KMS-11 (cell line): ENCODE data around the gene PSMD4.
A peak's percentile ranks its signal among the peaks of the same experiment; 100 is the strongest.

ENCODE experiments used
- H2AFZ ChIP-seq: fragments of 200-600 bp; sonication (generic); 2 replicates; pipeline ENCODE4 v1.6.1; 2016; ENCODE audit warnings: antibody characterized with exemption, mixed run types, low read depth
- H3K27ac ChIP-seq: fragments of 200-600 bp; sonication (generic); 2 replicates; pipeline ENCODE4 v1.6.1; 2016; ENCODE audit warnings: mild to moderate bottlenecking, mixed run types
- H3K27me3 ChIP-seq: fragments of 200-600 bp; sonication (generic); 2 replicates; pipeline ENCODE4 v1.6.1; 2017; ENCODE audit warnings: mild to moderate bottlenecking, low read depth, mixed run types, moderate library complexity; ENCODE audit not compliant: insufficient read depth
- H3K36me3 ChIP-seq: fragments of 200-600 bp; sonication (generic); 2 replicates; pipeline ENCODE4 v1.6.1; 2017; ENCODE audit warnings: mild to moderate bottlenecking, mixed run types; ENCODE audit not compliant: insufficient read depth
- H3K4me1 ChIP-seq: fragments of 200-600 bp; sonication (generic); 2 replicates; pipeline ENCODE4 v1.6.1; 2016; ENCODE audit warnings: mild to moderate bottlenecking, low read depth, mixed run types; ENCODE audit not compliant: poor library complexity, severe bottlenecking
- H3K4me2 ChIP-seq: fragments of 200-600 bp; sonication (generic); 2 replicates; pipeline ENCODE4 v1.7.0; 2016; ENCODE audit warnings: mild to moderate bottlenecking, mixed run types
- H3K4me3 ChIP-seq: fragments of 200-600 bp; sonication (generic); IDR thresholded peaks from 2 replicates; pipeline ENCODE4 v1.6.1; 2017; ENCODE audit warnings: low read depth, low read length, mixed read lengths; ENCODE audit not compliant: insufficient read depth
- H3K79me2 ChIP-seq: fragments of 200-600 bp; sonication (generic); 2 replicates; pipeline ENCODE4 v1.6.1; 2016; ENCODE audit warnings: low read depth, mixed run types; ENCODE audit not compliant: insufficient read depth
- H3K9ac ChIP-seq: fragments of 200-600 bp; sonication (generic); 2 replicates; pipeline ENCODE4 v1.6.1; 2016; ENCODE audit warnings: mild to moderate bottlenecking, mixed run types
- H4K20me1 ChIP-seq: fragments of 200-600 bp; sonication (generic); 2 replicates; pipeline ENCODE4 v1.6.1; 2016; ENCODE audit warnings: mild to moderate bottlenecking, mixed run types; ENCODE audit not compliant: insufficient read depth
- TF ChIP-seq, protein P1 (sequence below): fragments of 200-600 bp; sonication (generic); conservative IDR thresholded peaks from 2 replicates; pipeline ENCODE4 v1.6.1; 2017; ENCODE audit warnings: low read depth, mild to moderate bottlenecking, antibody characterized with exemption, low read length, moderate library complexity, mixed read lengths

Gene PSMD4

GRCh38 chr1:151281969-151282882, 27.7 kb downstream of the PSMD4 start, which contains the start of gene ZNF687:
Gene ZNF687, plus strand, starts transcription at chr1:151282299. Its CDS starts 3,993 bp downstream, at chr1:151286292.
- peak within 1 kb of the TSS; percentile 86 for H3K27ac ChIP-seq
- no peaks in the 10 kb centered on the region for H3K27me3 ChIP-seq
- peak within 1 kb of the TSS; percentile 94 for H3K9ac ChIP-seq
- peak within 1 kb of the TSS; percentile 83 for H2AFZ ChIP-seq
- H3K4me2 ChIP-seq, result peak within 1 kb of the TSS; percentile 95
- TF ChIP-seq, protein P1, sequence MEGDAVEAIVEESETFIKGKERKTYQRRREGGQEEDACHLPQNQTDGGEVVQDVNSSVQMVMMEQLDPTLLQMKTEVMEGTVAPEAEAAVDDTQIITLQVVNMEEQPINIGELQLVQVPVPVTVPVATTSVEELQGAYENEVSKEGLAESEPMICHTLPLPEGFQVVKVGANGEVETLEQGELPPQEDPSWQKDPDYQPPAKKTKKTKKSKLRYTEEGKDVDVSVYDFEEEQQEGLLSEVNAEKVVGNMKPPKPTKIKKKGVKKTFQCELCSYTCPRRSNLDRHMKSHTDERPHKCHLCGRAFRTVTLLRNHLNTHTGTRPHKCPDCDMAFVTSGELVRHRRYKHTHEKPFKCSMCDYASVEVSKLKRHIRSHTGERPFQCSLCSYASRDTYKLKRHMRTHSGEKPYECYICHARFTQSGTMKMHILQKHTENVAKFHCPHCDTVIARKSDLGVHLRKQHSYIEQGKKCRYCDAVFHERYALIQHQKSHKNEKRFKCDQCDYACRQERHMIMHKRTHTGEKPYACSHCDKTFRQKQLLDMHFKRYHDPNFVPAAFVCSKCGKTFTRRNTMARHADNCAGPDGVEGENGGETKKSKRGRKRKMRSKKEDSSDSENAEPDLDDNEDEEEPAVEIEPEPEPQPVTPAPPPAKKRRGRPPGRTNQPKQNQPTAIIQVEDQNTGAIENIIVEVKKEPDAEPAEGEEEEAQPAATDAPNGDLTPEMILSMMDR, result no peak
- H3K36me3 ChIP-seq, result no peaks in the 10 kb centered on the region; the same call in 1 of the 2 replicates
- peaks cover 23% of the 10 kb centered on the region for H3K79me2 ChIP-seq
- H3K4me1 ChIP-seq, result peaks cover 20% of the 10 kb centered on the region
- peak within 1 kb of the TSS; percentile 100 for H3K4me3 ChIP-seq
- H4K20me1 ChIP-seq, result no peaks in the 10 kb centered on the region

DNA sequence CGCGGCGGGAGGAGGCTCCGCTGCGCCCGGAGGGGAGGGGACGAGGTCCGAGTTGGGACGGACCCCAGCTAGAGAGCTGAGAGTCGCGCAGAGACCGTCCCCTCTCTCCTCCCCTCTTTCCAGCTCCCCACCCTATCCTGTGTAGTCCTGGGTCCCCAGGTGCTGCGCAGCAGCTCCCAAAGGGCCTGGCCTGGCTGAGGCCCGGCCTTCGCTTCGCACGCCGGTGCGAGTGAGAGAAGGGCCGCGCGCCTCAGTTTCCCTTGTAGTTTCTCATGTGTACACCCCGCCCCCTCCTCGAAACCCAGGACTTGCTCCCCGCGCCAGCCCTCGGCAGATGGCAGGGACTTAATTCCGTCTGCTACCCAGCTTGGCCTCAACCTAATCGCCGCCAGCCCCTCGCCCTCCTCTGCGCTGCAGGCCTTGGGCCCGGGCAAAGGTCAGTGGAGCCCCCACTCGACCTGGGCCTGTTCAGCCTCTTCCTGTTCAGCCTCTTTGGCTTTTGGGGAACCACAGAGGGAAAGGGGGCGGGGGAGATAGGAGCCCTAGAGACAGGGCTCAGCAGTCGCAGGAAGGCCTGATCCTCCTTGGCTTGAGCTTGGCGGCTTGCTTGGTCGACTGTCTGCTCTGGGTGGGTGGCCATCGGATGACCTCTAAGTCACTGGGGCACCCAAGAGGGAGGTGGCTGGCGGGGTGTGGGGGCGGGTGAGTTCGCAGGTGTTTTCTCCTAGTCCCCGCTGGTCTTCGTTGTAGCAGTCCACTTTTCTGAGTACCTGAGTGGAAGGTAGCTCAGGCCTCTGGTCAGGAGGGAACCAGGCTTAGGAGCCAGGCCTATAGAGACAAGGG, 28.6 kb downstream of the PSMD4 start:
- Histone ChIP-seq H3K4me1 (peaks cover 20% of the 10 kb centered on the region), H3K36me3 (no peaks in the 10 kb centered on the region; the same call in 1 of the 2 replicates), H3K4me3 (peak overlapping the region; percentile 75), H2AFZ (peak overlapping the region; percentile 83), H3K79me2 (peaks cover 23% of the 10 kb centered on the region), H3K27me3 (no peaks in the 10 kb centered on the region), H3K9ac (peak overlapping the region; percentile 94), H4K20me1 (no peaks in the 10 kb centered on the region), H3K27ac (peak overlapping the region; percentile 86), H3K4me2 (peak overlapping the region; percentile 95)
- TF ChIP-seq, protein P1, result no peak

- peaks cover 20% of the 10 kb centered on the region for H3K4me1 ChIP-seq
- no peak overlapping the region for H3K27ac ChIP-seq
- peak overlapping the region; percentile 95; the same call in 1 of the 2 replicates for H3K4me2 ChIP-seq
- no peaks in the 10 kb centered on the region for H3K27me3 ChIP-seq
- H3K79me2 ChIP-seq, result peaks cover 23% of the 10 kb centered on the region
- H3K36me3 ChIP-seq, result no peaks in the 10 kb centered on the region; the same call in 1 of the 2 replicates
- no peak overlapping the region for H2AFZ ChIP-seq
- no peak overlapping the region for H3K4me3 ChIP-seq
- TF ChIP-seq, protein P1, result no peak
- no peaks in the 10 kb centered on the region for H4K20me1 ChIP-seq
- H3K9ac ChIP-seq, result no peak overlapping the region
These were observed 29.6 kb downstream of the PSMD4 start for GRCh38 chr1:151284013-151284577.
